SH-SY5Y (cell line): ENCODE measurements around the gene CAP1.

ENCODE experiments used
- GATA2 ChIP-seq: IDR thresholded peaks from 2 replicates; pipeline ENCODE4 v1.6.1; 2011; ENCODE audit warnings: mild to moderate bottlenecking, low read depth, low read length
- GATA3 ChIP-seq: IDR thresholded peaks from 2 replicates; pipeline ENCODE4 v1.6.1; 2011; ENCODE audit warnings: low read depth, mild to moderate bottlenecking, low read length, moderate library complexity

CAP1 gene

GRCh38 chr1:40064797-40065499 lies 24.4 kb downstream of the CAP1 start:
- no peak for TF ChIP-seq GATA2
- no peak for TF ChIP-seq GATA3

- TF ChIP-seq GATA2 (no peak), GATA3 (no peak)
These were observed 26.5 kb downstream of the CAP1 start for GRCh38 chr1:40067023-40067422.

DNA sequence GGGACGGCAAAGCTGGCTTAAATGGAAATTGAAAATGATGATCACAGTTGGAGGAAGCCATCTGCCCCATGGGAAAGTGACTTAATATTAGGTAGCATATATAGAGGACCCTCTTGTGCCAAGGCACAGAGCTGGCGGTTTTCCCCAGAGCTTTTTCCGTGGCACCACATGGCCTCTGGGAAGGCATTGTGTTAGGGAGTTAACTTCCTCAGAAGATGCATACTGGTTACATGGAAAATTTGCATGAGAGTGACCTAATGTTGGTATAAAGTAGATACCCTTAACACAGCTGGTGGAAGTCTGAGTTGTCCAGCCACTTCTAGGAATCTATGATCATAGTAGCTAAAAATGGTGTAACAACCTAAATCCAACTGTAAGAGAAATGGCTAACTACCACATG lies 27.3 kb downstream of the CAP1 start:
- TF ChIP-seq GATA3 (no peak), GATA2 (no peak)

DNA sequence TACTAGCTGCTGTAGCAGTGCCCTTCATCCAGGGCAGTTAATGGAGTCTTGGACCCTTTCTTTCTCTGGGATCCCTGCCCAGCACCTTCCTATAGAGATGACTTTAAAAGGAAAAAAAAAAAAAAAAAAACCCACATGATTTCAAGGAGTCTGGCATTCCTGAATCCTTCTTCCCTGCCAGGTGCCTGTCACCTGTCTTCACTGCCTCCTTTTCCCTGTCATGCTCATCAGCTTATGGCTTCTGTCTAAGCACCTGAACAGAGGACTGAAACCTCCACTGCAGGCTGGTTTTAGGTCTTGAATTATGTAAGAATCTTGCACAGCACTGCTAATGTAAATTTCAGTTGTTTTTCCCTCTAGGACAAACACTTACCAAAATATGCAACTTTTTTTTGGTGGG lies 31.6 kb downstream of the CAP1 start:
- TF ChIP-seq GATA2 (no peak), GATA3 (no peak)

DNA sequence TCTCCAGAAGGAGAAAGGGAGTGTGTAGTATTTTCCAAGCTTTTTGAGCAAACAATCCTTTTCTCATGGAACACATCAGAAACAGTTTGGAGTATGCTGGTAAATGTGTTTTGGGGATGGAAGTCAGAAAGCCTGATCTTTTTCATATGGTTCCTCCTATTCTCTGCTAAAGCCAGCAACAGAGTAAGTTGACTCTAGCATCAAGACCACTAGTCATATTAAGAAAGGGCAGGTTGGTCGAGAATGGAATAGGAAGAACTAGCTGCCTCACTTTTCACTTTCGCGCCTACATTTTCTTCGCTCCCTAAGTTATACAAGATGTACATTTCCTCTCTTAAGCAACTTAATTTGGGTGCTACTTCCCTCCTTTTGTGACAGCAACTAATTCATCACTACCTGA lies 32.5 kb downstream of the CAP1 start:
- no peak for TF ChIP-seq GATA3

DNA sequence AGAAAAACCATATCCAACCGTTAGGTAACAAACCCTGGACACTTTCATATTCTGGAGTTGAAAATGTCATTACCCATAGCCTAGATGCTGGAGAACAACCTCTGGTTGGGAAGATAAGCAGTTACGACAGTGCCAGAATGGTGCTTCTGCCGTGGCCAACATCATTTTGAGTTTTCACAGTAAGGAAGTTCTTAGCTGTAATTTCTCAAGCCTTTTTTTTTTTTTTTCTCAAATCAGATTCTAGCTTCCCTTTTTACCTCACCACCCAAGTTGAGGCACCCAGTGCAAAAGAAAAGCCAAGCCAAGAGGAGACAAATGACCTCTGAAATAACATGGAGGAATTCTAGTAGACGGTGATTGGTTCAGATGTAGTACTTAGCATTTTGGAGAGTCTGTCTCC lies 34.7 kb downstream of the CAP1 start:
- TF ChIP-seq GATA2 (no peak), GATA3 (no peak)

DNA sequence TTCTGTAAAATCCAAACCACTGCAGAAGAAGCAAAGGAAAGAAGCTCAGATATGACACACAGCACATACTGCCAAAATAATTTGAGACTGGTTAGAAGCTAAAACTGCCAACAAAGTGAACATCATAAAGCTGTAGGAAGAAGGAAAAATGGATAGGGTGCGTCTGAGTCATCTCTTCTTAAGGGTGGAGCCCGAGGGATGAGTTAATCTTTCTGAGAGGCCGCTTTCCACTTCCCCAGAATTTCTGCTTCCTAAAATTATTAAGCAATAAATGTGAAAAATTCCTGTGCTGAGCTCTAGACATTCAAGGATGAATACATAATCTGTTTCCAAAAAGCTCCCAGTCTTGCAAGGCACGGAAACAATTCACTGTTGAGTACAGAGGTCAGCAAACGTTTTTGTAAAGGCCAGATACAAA lies 36.4 kb downstream of the CAP1 start:
- TF ChIP-seq GATA3 (no peak), GATA2 (no peak)

- no peak for TF ChIP-seq GATA2
- no peak for TF ChIP-seq GATA3
These were observed 38.2 kb downstream of the CAP1 start for GRCh38 chr1:40078512-40079333.

DNA sequence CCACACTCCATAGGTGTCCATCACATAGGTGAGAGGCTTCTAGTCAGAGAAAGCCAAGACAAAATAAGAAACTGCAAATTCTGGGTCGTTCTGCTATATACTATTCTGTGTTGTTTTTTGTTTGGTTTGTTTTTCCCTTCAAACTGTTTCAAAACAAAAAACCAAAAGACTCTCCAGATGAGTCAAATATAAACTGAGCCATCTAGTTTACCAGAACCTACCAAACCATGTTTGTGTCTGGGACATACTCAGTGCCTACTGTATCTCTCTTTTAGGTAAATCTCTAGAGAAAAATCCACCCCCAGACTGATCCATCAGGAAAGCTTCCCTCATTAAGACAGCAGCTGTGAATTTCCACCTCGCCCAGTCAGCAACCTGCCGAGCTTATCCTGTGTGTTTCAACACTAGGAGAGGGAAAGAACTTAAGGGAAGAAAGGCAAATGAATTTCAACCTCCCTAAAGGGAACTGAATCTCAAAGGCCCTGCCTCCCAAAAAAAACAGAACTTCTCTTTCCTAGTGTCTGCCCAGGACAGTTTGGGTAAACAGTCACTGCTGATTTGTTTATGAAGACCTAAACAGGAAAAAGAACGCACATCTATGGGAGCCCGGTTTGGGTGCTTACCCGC lies 39.4 kb downstream of the CAP1 start:
- no peak for TF ChIP-seq GATA2
- no peak for TF ChIP-seq GATA3

GRCh38 chr1:40081871-40082270 lies 41.3 kb downstream of the CAP1 start:
- TF ChIP-seq GATA2 (no peak), GATA3 (no peak)

DNA sequence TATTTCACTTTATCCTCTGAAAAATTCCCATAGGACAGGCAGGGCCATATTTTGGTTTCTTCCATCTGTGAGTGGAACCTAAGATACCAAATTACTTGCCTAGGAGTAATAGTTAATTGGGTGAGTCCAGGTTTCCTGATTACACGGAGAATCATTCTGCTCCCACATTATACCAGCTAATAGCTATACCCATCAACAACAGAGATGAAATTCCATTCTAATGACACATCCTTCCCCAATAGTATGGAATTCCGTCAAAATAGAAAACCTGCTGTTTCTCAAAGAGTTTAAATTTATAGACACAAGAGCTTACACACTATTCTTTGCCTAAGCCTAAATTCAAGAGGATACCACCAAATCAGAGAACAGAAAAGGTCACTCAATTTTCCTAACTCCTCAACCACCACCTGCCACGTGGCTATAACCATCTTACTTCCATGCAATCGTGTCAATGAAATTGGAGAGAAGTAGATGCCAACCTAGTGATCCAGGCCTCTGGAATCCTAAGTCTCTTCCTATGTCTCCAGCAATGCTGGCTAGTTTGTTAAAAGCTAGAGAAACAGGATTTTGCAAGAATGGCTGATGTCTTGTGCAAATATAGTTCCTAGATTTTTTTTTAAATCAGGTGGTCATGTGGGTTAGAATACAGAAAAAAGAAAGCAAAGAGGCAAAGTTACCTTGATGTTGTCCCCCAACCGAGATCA lies 50.3 kb downstream of the CAP1 start:
- TF ChIP-seq GATA2 (no peak), GATA3 (no peak)

- TF ChIP-seq GATA2 (no peak), GATA3 (no peak)
These were observed 51.7 kb downstream of the CAP1 start for GRCh38 chr1:40092241-40092640.

DNA sequence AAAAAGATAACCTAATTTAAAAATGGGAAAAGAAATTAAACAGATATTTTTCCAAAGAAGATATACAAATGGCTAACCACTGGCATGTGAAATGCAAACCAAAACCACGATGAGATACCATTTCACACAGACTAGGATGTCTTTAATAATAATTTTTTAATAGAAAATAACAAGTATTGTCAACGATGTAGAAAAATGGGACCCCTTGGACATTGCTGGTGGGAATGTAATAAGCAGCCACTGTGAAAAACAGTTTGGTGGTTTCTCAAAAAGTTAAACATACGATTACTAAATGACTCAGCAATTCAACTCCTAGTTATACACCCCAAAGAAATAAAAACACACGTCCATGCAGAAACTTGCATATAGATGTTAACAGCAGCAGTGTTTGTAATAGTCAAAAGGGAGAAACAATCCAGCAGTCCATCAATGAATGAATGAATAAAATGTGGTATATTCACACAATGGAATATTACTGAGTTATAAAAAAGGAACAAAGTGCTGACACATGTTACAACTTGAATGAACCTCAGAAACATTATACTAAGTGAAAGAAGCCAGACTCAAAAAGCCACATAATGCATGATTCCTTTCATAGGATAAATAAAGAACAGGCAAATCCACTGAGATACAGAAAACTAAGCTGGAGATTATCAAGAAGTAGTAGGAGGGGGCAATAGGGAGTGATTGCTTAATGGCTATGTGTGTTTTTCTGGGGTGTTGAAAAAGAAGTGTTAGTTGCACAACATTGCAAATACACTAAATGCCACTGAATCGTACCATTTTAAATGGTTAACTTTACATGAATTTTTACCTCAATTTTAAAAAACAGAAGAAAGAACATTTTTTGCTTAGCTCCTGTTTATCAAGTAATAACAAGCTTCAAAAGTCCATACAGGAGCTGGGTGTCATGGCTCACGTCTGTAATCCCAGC lies 52.4 kb downstream of the CAP1 start:
- TF ChIP-seq GATA2 (no peak), GATA3 (no peak)
